Left renal cortex interstitium (tissue), 4 donors: Measurements from ENCODE around the gene GOT1. TPM values are rescaled to one million over a fixed set of nuclear protein-coding genes. Genes with fewer than 3 reads are reported as not detected.

Experiments
- DNase-seq, 4 donors: peaks; one replicate each; pipeline ENCODE4 v3.0.0-alpha.2; 2013; ENCODE audit warnings: low read depth in 4 of 4, low spot score in 2 of 4, missing footprints in 1 of 4
- polyA plus RNA-seq, 4 donors: library from polyadenylated mRNA; unstranded; fragments of 120-200 nt; gene quantifications; one replicate each; pipeline ENCODE4 v1.2.1, GENCODE V29; 2013; ENCODE audit not compliant: insufficient read length in 4 of 4

GOT1 gene
- polyA plus RNA-seq, 4 donors = 73.5 to 92.3 (median 84.3) TPM

DNA sequence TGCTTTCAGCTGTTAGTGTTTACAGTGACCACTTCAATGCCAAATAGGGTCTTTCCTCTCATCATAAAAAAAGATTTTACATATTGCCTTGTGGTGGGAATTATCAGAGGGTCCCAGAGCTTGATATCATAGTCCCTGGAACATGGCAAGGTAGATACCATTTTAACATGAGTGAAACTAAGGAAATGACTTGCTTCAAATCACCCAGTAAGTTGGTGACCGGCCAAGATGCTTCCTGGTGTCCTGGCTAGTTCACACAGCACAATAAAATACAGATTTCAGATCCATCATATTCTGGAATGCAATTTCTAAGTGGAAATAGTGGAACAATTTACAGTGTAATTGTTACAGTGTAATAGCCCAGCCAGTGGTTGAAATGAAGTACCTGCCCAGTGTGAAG, 64.7 kb downstream of the GOT1 start:
- DNase-seq = no peak

DNA sequence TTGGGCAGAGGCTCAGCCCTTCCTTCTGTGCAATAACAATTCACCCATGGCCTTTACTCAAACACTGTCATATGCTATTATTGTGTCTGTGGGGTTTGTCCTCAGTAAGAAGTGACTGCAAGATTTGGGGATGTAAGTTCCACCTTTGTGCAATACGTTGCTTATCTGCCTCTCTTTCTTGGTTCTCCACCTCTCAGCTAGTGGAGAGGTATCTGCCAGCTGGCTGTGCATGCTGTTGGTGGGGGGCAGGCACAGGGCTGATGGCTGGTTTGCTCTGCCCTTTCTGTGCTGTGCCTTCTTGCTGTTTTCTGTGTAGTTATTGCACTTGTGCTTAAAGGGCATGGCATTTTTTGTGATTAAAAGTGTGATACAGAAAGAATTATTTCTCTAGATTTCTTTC, 65.1 kb downstream of the GOT1 start:
- no peak for DNase-seq

DNA sequence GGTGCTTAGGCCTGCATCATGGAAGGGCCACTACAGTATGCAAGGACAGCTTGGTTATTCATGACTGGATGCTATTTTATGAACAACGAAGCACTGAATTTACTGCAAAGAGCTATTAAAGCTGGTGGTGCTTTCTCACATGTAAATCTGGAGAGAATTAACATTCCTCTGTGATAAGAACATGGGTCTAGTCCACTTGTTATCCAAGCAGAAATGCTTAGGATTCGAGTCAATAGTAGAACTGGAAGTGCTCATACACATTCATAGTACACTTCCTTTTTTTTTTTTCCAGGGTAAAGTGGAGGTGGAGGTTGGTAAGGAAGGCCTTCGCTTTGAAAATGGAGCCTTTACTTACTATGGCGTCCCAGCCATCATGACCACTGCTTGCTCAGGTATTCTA, 66.3 kb downstream of the GOT1 start:
- DNase-seq = no peak

DNA sequence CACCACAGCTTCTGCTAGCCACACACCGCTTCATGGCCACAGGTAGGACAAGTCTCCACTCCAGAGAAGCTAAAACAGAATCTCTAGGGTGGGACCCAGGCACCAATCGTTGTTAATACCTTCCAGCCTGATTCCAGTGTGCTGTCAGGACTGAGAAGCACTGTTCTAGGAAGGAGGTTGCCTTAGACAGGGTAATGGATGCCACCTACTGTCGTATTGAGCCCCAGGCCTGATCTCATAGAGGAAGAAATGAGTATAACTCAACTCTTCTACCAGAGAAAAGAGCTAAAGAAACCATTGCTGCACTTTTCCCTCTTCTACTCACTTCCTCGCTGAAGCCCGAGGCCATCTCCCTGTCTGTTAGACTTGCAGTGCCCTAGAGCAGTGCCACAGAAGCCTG, 69.5 kb downstream of the GOT1 start:
- no peak for DNase-seq

DNA sequence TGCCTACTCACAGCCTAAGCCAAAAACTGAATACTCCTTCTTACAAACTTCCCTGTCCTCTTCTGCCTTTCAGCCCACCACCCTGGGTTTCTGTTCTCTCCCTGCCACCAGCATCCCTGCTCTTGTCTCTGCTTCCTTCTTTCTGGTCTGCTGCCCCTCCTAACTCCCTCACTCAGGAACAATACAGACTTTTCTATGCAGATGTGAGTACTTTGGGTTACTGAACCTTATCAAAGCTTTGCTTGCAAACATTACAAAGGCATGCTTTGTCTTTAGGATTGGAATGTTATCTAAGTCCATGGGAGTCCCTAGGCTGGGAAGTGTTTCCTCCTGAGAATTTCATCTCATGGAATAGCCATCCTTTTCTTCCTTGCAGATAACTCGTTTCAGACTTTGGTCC, 72.3 kb downstream of the GOT1 start:
- no peak for DNase-seq

DNA sequence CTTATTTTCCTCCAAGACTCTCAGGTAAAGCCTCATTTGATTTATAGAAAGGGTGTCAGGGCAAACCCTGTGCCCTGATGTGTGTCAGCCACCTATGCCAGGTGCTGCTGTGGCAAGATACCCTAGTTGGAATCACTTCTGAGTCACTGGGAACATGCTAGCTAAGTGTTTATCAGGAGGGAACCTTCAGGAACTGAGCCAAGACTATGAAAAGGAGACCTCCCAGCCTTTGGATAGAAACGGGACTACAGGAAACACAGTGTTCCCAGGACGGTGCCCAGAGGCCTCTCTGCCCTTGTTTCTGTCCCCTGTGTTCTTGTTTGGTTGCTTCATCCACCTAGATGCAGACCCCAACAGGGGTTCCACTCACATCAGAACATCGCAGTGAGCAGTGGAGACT, 72.7 kb downstream of the GOT1 start:
- DNase-seq = no peak

DNA sequence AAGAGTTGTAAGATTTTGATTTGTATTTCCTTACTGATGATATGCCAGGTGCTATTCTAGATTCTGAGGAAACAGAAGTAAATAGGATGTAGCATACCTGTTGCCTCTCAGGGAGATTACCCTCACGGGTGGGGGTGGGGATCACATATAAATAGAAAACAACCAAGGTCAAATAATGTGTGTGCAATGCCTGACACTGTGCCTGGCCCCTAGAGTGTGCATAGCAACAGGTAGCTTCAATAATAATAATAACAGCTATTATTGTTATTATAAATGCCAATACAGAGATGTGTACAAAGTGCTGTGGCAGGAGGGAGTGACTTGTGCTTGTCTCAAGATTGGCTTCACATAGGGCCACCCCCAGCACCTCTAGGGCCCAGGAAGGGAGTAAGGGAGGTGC, 77.2 kb downstream of the GOT1 start:
- no peak for DNase-seq

DNA sequence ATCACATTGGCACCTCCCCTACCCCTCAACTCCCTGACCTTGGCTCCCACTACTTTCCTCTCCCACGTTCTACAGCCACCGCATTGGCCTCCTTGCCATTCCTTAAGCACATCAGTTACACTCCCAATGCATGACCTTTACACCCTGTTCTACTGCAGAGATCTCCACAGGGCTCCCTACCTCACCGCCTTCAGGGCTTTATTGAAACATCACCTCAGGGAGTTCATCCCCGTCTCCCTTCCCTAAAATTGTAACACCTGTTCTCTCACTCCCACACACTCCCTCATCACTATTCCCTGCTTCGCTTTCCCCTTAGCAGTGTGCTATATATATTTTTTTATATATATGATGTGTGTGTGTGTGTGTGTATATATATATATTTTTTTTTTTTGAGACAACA, 82.8 kb downstream of the GOT1 start:
- no peak for DNase-seq

Other genes starting within 250 kb of the GOT1 start
- gene HPSE2, start 194.8 kb downstream of the GOT1 start, polyA plus RNA-seq = 1 to 10 TPM in 3 of 4 donors, under 1 TPM in 1; 0.98 to 1.8 (median 1.3) TPM
- gene CNNM1, start 101.3 kb downstream of the GOT1 start, polyA plus RNA-seq = 1 to 10 TPM; 1.3 to 2.1 (median 1.8) TPM
- gene NKX2-3, start 102.3 kb upstream of the GOT1 start, polyA plus RNA-seq = not detected
- gene SLC25A28, start 189.8 kb upstream of the GOT1 start, polyA plus RNA-seq = 10 to 100 TPM; 31.8 to 49.3 (median 41.0) TPM
- gene ENTPD7, start 228.9 kb upstream of the GOT1 start, polyA plus RNA-seq = 10 to 100 TPM; 18.0 to 23.1 (median 19.9) TPM